Natural killer cell (primary cell): Measurements from ENCODE around the gene SWSAP1. TPM values are rescaled to one million over a fixed set of nuclear protein-coding genes. Genes with fewer than 3 reads are reported as not detected.
A peak's percentile ranks its signal among the peaks of the same experiment; 100 is the strongest.

ENCODE experiments used
- ATAC-seq, 3 donors: fragments of 150-1000 bp in 2 of 3; fragments of 200-7000 bp in 1 of 3; cut with Tn5 transposase; 1 replicate in 1 of 3; 2 replicates in 2 of 3; pipeline ENCODE4 v1.10.0; 2021; ENCODE audit warnings: mild to moderate bottlenecking in 2 of 3, moderate library complexity in 2 of 3
- DNase-seq, 2 donors: peaks; one replicate each; pipeline versions ENCODE4 v3.0.0 to v3.0.0-alpha.2; 2013 to 2021; ENCODE audit warnings: mixed read lengths in 1 of 2
- H3K27ac ChIP-seq: one replicate; pipeline ENCODE4 v1.5.1; 2013; ENCODE audit warnings: mild to moderate bottlenecking, low read length
- H3K27me3 ChIP-seq: one replicate; pipeline ENCODE4 v1.6.1; 2013; ENCODE audit warnings: low read length; ENCODE audit not compliant: control insufficient read depth, insufficient read depth
- H3K36me3 ChIP-seq: one replicate; pipeline ENCODE4 v1.6.1; 2013; ENCODE audit warnings: low read length; ENCODE audit not compliant: control insufficient read depth, insufficient read depth
- H3K4me1 ChIP-seq: one replicate; pipeline ENCODE4 v1.6.1; 2013; ENCODE audit warnings: low read length; ENCODE audit not compliant: control insufficient read depth, insufficient read depth
- H3K4me3 ChIP-seq: one replicate; pipeline ENCODE4 v1.5.1; 2013; ENCODE audit warnings: low read length
- H3K9me3 ChIP-seq: one replicate; pipeline ENCODE4 v1.6.1; 2013; ENCODE audit warnings: low read length; ENCODE audit not compliant: control insufficient read depth, insufficient read depth
- H3K27ac Mint-ChIP-seq, 2 donors: one replicate each; pipeline ENCODE4 v1.8.0; 2022; ENCODE audit warnings: mild to moderate bottlenecking in 2 of 2, mixed read lengths in 2 of 2, moderate library complexity in 1 of 2
- H3K27me3 Mint-ChIP-seq, 2 donors: one replicate each; pipeline ENCODE4 v1.8.0; 2022; ENCODE audit warnings: low read depth in 2 of 2, mixed read lengths in 2 of 2
- H3K36me3 Mint-ChIP-seq: one replicate; pipeline ENCODE4 v1.8.0; 2022; ENCODE audit warnings: mixed read lengths
- H3K4me1 Mint-ChIP-seq, 2 donors: one replicate each; pipeline ENCODE4 v1.8.0; 2022; ENCODE audit warnings: mixed read lengths in 2 of 2
- H3K4me3 Mint-ChIP-seq: one replicate; pipeline ENCODE4 v1.8.0; 2022; ENCODE audit warnings: mild to moderate bottlenecking, moderate library complexity, mixed read lengths
- H3K9me3 Mint-ChIP-seq, 2 donors: one replicate each; pipeline ENCODE4 v1.8.0; 2022; ENCODE audit warnings: mixed read lengths in 2 of 2
- CTCF ChIP-seq: fragments of 200-600 bp; IDR thresholded peaks from one replicate; pipeline ENCODE4 v1.8.0; 2022; ENCODE audit warnings: antibody characterized with exemption
- WGBS: methylation state at CpG from one replicate; pipeline ENCODE4 v1.1.7; 2013; ENCODE audit warnings: missing lambda C conversion rate; ENCODE audit not compliant: insufficient coverage; 5-methylcytosine and 5-hydroxymethylcytosine counted together
- intact Hi-C: fragments of 100-400 bp; cut with micrococcal nuclease; formaldehyde crosslinking; loops from one replicate; pipeline ENCODE4 v1.14.2; 2022
- total RNA-seq, 4 donors: library from RNA; stranded (reverse); fragments of 120-200 nt in 1 of 4; gene quantifications; one replicate each; pipeline versions ENCODE4 v1.2.3 to v1.2.4, GENCODE V29; 2013 to 2022

SWSAP1 gene
- total RNA-seq, 3 donors from 2014 or later (not counting 1 experiment from before 2014, with no cell fraction given): 2.1 to 2.9 (median 2.8) TPM

- Mint-ChIP-seq H3K4me3 (peak overlapping the region; percentile 86), H3K27me3 (peaks cover 21 to 48% of the 10 kb centered on the region in 2 donors), H3K4me1 (peaks cover 30 to 46% of the 10 kb centered on the region in 2 donors), H3K36me3 (no peaks in the 10 kb centered on the region), H3K9me3 (no peaks in the 10 kb centered on the region), H3K27ac (peak overlapping the region in 1 of 2 donors; percentile 63)
- DNase-seq (peak; percentile 47 to 57), ATAC-seq (peak; percentile 63 to 68 (median 65))
- intact Hi-C loops: loop anchor here (5.0 kb wide), 1 partner anchor 39 kb away; the partner anchor contains the start of gene EPOR
- peak overlapping the region; percentile 13 for H3K4me3 ChIP-seq
- no peak for TF ChIP-seq CTCF
- 9% methylated on average over 36 of the region's 36 CpGs for WGBS
- peaks cover 50% of the 10 kb centered on the region for H3K4me1 ChIP-seq
- H3K27me3 ChIP-seq: peaks cover 49% of the 10 kb centered on the region
- no peak overlapping the region for H3K27ac ChIP-seq
- no peaks in the 10 kb centered on the region for H3K9me3 ChIP-seq
- no peaks in the 10 kb centered on the region for H3K36me3 ChIP-seq
Observed at GRCh38 chr19:11421371-11422098, 47.1 kb downstream of the SWSAP1 start.

GRCh38 chr19:11422163-11423065 is 47.9 kb downstream of the SWSAP1 start:
- Histone ChIP-seq H3K9me3 (no peaks in the 10 kb centered on the region), H3K36me3 (no peaks in the 10 kb centered on the region), H3K4me1 (peaks cover 50% of the 10 kb centered on the region), H3K27ac (no peak overlapping the region), H3K27me3 (peaks cover 49% of the 10 kb centered on the region), H3K4me3 (peak overlapping the region; percentile 26)
- Mint-ChIP-seq H3K9me3 (no peaks in the 10 kb centered on the region), H3K27ac (peak overlapping the region in 1 of 2 donors; percentile 63), H3K27me3 (peaks cover 21 to 47% of the 10 kb centered on the region in 2 donors), H3K4me1 (peaks cover 30 to 46% of the 10 kb centered on the region in 2 donors), H3K4me3 (peak overlapping the region; percentile 86), H3K36me3 (no peaks in the 10 kb centered on the region)
- intact Hi-C loops: loop anchor here (5.0 kb wide), 1 partner anchor 40 kb away; the partner anchor contains the start of gene EPOR
- WGBS: 3% methylated on average over 54 of the region's 56 CpGs
- DNase-seq: peak; percentile 63 to 78
- no peak for TF ChIP-seq CTCF
- peak; percentile 65 to 81 (median 76) for ATAC-seq

- Mint-ChIP-seq H3K9me3 (no peaks in the 10 kb centered on the region), H3K4me3 (peak overlapping the region; percentile 86), H3K27ac (peak overlapping the region in 1 of 2 donors; percentile 54), H3K4me1 (peaks cover 30 to 46% of the 10 kb centered on the region in 2 donors), H3K27me3 (peaks cover 21 to 38% of the 10 kb centered on the region in 2 donors), H3K36me3 (no peaks in the 10 kb centered on the region)
- no peaks in the 10 kb centered on the region for H3K36me3 ChIP-seq
- intact Hi-C loops: loop anchor here (5.0 kb wide), 1 partner anchor 41 kb away; the partner anchor contains the start of gene EPOR
- WGBS: 37% methylated on average over 27 of the region's 27 CpGs
- TF ChIP-seq CTCF: no peak
- no peak overlapping the region for H3K27ac ChIP-seq
- H3K27me3 ChIP-seq: peaks cover 49% of the 10 kb centered on the region
- no peak overlapping the region for H3K4me3 ChIP-seq
- peaks cover 49% of the 10 kb centered on the region for H3K4me1 ChIP-seq
- ATAC-seq (no peak), DNase-seq (no peak)
- no peaks in the 10 kb centered on the region for H3K9me3 ChIP-seq
Observed at GRCh38 chr19:11423164-11423790, 48.8 kb downstream of the SWSAP1 start.
